ENCODE measurements around the gene SKIC2. TPM values are rescaled to one million over a fixed set of nuclear protein-coding genes. Genes with fewer than 3 reads are reported as not detected.
A peak's percentile ranks its signal among the peaks of the same experiment; 100 is the strongest.
"Not testable (repeated sequence)": the region's sequence is repeated elsewhere in the genome, so short reads cannot be mapped to it uniquely, and the experiment has no call there.

Gene SKIC2
- polyA plus RNA-seq (ENCODE audit: insufficient read length): 27.0 TPM

GRCh38 chr6:31958741-31959739 is at the start of gene SKIC2, which contains the start of gene NELFE:
Gene SKIC2 (plus strand): TSS chr6:31959175. CDS start chr6:31959193, 18 bp downstream.
Gene NELFE (minus strand): TSS chr6:31958971. CDS start chr6:31958446, 525 bp downstream.
- DNase-seq (ENCODE audit: low read depth): peak; percentile 93

- not testable (repeated sequence) for DNase-seq (ENCODE audit: low read depth)
Observed at GRCh38 chr6:31909298-31909697, 49.7 kb upstream of the SKIC2 start.

- DNase-seq (ENCODE audit: low read depth): no peak
Observed at GRCh38 chr6:31911826-31912585, 47.0 kb upstream of the SKIC2 start.

GRCh38 chr6:31915351-31915750 is 43.6 kb upstream of the SKIC2 start:
- DNase-seq (ENCODE audit: low read depth): no peak

GRCh38 chr6:31915756-31916155 is 43.2 kb upstream of the SKIC2 start:
- no peak for DNase-seq (ENCODE audit: low read depth)

GRCh38 chr6:31918069-31918720 is 40.8 kb upstream of the SKIC2 start:
- DNase-seq (ENCODE audit: low read depth): no peak

GRCh38 chr6:31919624-31920303 is 39.2 kb upstream of the SKIC2 start:
- DNase-seq (ENCODE audit: low read depth): no peak

- DNase-seq (ENCODE audit: low read depth): no peak
Observed at GRCh38 chr6:31920811-31921210, 38.2 kb upstream of the SKIC2 start.

GRCh38 chr6:31922942-31923341 is 36.0 kb upstream of the SKIC2 start:
- DNase-seq (ENCODE audit: low read depth): no peak

GRCh38 chr6:31927242-31927862 is 31.6 kb upstream of the SKIC2 start, which contains the start of gene C2:
Gene C2 (plus strand): TSS chr6:31927717. CDS start chr6:31927753, 36 bp downstream.
- DNase-seq (ENCODE audit: low read depth): no peak

- no peak for DNase-seq (ENCODE audit: low read depth)
Observed at GRCh38 chr6:31927863-31928671, 30.9 kb upstream of the SKIC2 start.

- DNase-seq (ENCODE audit: low read depth): no peak
Observed at GRCh38 chr6:31928672-31928939, 30.4 kb upstream of the SKIC2 start.

- DNase-seq (ENCODE audit: low read depth): no peak
Observed at GRCh38 chr6:31930962-31931361, 28.0 kb upstream of the SKIC2 start.

GRCh38 chr6:31932137-31932536 is 26.8 kb upstream of the SKIC2 start:
- DNase-seq (ENCODE audit: low read depth): not testable (repeated sequence)

- DNase-seq (ENCODE audit: low read depth): no peak
Observed at GRCh38 chr6:31933537-31933936, 25.4 kb upstream of the SKIC2 start.

GRCh38 chr6:31935021-31935420 is 24.0 kb upstream of the SKIC2 start:
- DNase-seq (ENCODE audit: low read depth): no peak

- DNase-seq (ENCODE audit: low read depth): no peak
Observed at GRCh38 chr6:31935823-31936222, 23.2 kb upstream of the SKIC2 start.

GRCh38 chr6:31940256-31940664 is 18.7 kb upstream of the SKIC2 start:
- no peak for DNase-seq (ENCODE audit: low read depth)

- no peak for DNase-seq (ENCODE audit: low read depth)
Observed at GRCh38 chr6:31943742-31944141, 15.2 kb upstream of the SKIC2 start.

GRCh38 chr6:31945154-31945506 is 13.8 kb upstream of the SKIC2 start:
- no peak for DNase-seq (ENCODE audit: low read depth)
